Suprapubic skin (tissue), 4 donors: ENCODE data around the gene GRK5. TPM values are rescaled to one million over a fixed set of nuclear protein-coding genes. Genes with fewer than 3 reads are reported as not detected.

Experiments used
- DNase-seq, 2 donors: peaks; one replicate each; pipeline ENCODE4 v3.0.0-alpha.2; 2019; ENCODE audit warnings: low spot score in 2 of 2
- H3K27ac ChIP-seq: fragments of 200-600 bp; sonication (generic); one replicate; pipeline ENCODE4 v1.5.1; 2019
- H3K27me3 ChIP-seq: fragments of 200-600 bp; sonication (generic); one replicate; pipeline ENCODE4 v1.5.1; 2019
- H3K36me3 ChIP-seq: fragments of 200-600 bp; sonication (generic); one replicate; pipeline ENCODE4 v1.5.1; 2019
- H3K4me1 ChIP-seq: fragments of 200-600 bp; sonication (generic); one replicate; pipeline ENCODE4 v1.5.1; 2019
- H3K4me3 ChIP-seq: fragments of 200-600 bp; sonication (generic); one replicate; pipeline ENCODE4 v1.5.1; 2019; ENCODE audit warnings: mild to moderate bottlenecking
- H3K9me3 ChIP-seq: fragments of 200-600 bp; sonication (generic); one replicate; pipeline ENCODE4 v1.5.1; 2019
- EP300 ChIP-seq: sonication (generic); formaldehyde crosslinking; IDR thresholded peaks from one replicate; pipeline ENCODE4 v1.6.1; 2017; ENCODE audit warnings: antibody characterized with exemption
- POLR2A ChIP-seq, 2 donors: fragments of 450-650 bp; IDR thresholded peaks; one replicate each; pipeline ENCODE4 v1.6.1; 2017; ENCODE audit warnings: antibody characterized with exemption in 2 of 2, mild to moderate bottlenecking in 2 of 2, moderate library complexity in 2 of 2
- POLR2AphosphoS5 ChIP-seq, 3 donors: sonication (generic); formaldehyde crosslinking; IDR thresholded peaks; one replicate each; pipeline ENCODE4 v1.6.1; 2017; ENCODE audit warnings: antibody characterized with exemption in 3 of 3
- WGBS: methylation state at CpG from one replicate; pipeline ENCODE4 v1.1.5; 2018; 5-methylcytosine and 5-hydroxymethylcytosine counted together
- total RNA-seq, 4 donors: library from RNA; depleted of rRNA; stranded (reverse); fragments of >200 nt; gene quantifications; one replicate each; pipeline ENCODE4 v1.1.0, GENCODE V29; 2016
- TF ChIP-seq, protein P1 (sequence below), 2 donors: fragments of 200-600 bp in 1 of 2; fragments of 450-650 bp in 1 of 2; sonication (generic) in 1 of 2; IDR thresholded peaks; one replicate each; pipeline ENCODE4 v1.5.1; 2016 to 2019; ENCODE audit warnings: antibody characterized with exemption in 2 of 2, mild to moderate bottlenecking in 1 of 2, moderate library complexity in 1 of 2

The GRK5 gene
- total RNA-seq, 4 donors from 2014 or later, result 4.8 to 9.0 (median 6.7) TPM

DNA sequence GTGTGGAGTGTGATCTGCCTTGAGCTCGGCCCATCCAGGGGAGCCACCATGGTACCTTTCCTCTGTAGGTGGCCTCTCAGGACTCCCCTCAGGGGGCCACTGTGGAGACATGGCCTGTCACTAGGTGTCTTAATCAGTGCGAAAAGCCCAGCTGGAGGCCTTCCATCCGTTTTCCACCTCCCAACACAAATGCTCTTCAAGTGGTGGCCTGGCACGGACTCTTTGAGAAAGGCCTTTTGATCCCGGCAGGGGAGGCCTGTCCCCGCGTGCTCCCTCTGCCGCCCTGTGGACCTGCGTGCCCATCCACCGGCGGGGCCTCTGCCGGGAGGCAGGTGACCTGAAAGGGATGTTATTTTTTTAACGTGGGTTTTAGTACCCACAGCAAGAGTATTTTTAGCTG is 185.6 kb downstream of the GRK5 start:
- no peak overlapping the region for H3K4me3 ChIP-seq
- 89% methylated on average over 13 of the region's 13 CpGs for WGBS
- H3K27me3 ChIP-seq, result no peaks in the 10 kb centered on the region
- H3K4me1 ChIP-seq, result peaks cover 10% of the 10 kb centered on the region
- no peak for DNase-seq
- H3K27ac ChIP-seq, result no peak overlapping the region
- no peaks in the 10 kb centered on the region for H3K9me3 ChIP-seq
- TF ChIP-seq POLR2A (IDR thresholded peaks at IDR 0.05) (no peak), EP300 (no peak), POLR2AphosphoS5 (IDR thresholded peaks at IDR 0.05) (no peak)
- TF ChIP-seq, protein P1, sequence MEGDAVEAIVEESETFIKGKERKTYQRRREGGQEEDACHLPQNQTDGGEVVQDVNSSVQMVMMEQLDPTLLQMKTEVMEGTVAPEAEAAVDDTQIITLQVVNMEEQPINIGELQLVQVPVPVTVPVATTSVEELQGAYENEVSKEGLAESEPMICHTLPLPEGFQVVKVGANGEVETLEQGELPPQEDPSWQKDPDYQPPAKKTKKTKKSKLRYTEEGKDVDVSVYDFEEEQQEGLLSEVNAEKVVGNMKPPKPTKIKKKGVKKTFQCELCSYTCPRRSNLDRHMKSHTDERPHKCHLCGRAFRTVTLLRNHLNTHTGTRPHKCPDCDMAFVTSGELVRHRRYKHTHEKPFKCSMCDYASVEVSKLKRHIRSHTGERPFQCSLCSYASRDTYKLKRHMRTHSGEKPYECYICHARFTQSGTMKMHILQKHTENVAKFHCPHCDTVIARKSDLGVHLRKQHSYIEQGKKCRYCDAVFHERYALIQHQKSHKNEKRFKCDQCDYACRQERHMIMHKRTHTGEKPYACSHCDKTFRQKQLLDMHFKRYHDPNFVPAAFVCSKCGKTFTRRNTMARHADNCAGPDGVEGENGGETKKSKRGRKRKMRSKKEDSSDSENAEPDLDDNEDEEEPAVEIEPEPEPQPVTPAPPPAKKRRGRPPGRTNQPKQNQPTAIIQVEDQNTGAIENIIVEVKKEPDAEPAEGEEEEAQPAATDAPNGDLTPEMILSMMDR (IDR thresholded peaks at IDR 0.05), result no peak
- H3K36me3 ChIP-seq, result no peaks in the 10 kb centered on the region

DNA sequence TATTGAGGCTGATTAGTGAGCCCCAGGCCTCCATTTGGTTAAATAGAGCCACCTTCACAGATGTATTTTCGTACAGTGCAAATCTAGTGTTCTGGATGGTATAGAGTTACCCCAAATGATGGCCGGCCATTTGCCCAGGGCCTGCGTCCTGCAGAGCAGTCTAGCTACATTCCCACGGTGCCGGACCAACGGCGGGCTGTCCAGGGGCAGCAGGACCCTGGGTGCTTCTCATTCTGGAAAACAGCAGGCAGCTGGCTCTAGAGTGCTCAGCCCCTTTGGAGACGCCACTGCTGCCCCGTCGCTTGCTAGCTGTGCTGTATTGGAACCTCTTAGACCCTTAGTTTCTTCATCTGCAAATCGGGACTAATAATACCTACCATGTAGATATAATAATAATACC is 186.1 kb downstream of the GRK5 start:
- H3K27me3 ChIP-seq, result no peaks in the 10 kb centered on the region
- DNase-seq, result no peak
- 100% methylated on average over 4 of the region's 11 CpGs for WGBS
- peaks cover 10% of the 10 kb centered on the region for H3K4me1 ChIP-seq
- no peaks in the 10 kb centered on the region for H3K36me3 ChIP-seq
- no peak for TF ChIP-seq POLR2AphosphoS5 (IDR thresholded peaks at IDR 0.05)
- TF ChIP-seq, protein P1 (IDR thresholded peaks at IDR 0.05), result no peak
- TF ChIP-seq EP300, result no peak
- no peak for TF ChIP-seq POLR2A (IDR thresholded peaks at IDR 0.05)
- no peaks in the 10 kb centered on the region for H3K9me3 ChIP-seq
- no peak overlapping the region for H3K27ac ChIP-seq
- H3K4me3 ChIP-seq, result no peak overlapping the region

DNA sequence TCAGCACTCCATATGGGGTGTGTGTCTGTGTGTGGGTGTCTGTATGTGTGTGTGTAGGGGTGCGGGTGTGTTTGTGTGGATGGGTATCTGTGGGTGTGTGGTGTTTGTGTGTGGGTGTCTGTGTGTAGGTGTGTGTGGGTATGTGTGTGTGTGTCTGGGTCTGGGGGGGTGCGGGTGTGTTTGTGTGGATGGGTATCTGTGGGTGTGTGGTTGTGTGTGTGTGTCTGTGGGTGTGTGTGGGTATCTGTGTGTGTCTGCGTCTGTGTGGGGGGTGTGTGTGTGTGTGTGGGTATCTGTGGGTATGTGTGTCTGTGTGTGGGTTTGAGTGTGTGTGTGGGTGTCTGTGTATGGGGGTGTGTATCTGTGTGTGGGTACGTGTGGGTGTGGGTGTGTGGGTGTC is 186.5 kb downstream of the GRK5 start:
- DNase-seq, result no peak
- Histone ChIP-seq H3K27ac (no peak overlapping the region), H3K4me3 (no peak overlapping the region), H3K36me3 (no peaks in the 10 kb centered on the region), H3K4me1 (peaks cover 10% of the 10 kb centered on the region), H3K27me3 (no peaks in the 10 kb centered on the region), H3K9me3 (no peaks in the 10 kb centered on the region)
- TF ChIP-seq POLR2AphosphoS5 (IDR thresholded peaks at IDR 0.05) (no peak), POLR2A (IDR thresholded peaks at IDR 0.05) (no peak)
- 91% methylated on average over 4 of the region's 4 CpGs for WGBS

DNA sequence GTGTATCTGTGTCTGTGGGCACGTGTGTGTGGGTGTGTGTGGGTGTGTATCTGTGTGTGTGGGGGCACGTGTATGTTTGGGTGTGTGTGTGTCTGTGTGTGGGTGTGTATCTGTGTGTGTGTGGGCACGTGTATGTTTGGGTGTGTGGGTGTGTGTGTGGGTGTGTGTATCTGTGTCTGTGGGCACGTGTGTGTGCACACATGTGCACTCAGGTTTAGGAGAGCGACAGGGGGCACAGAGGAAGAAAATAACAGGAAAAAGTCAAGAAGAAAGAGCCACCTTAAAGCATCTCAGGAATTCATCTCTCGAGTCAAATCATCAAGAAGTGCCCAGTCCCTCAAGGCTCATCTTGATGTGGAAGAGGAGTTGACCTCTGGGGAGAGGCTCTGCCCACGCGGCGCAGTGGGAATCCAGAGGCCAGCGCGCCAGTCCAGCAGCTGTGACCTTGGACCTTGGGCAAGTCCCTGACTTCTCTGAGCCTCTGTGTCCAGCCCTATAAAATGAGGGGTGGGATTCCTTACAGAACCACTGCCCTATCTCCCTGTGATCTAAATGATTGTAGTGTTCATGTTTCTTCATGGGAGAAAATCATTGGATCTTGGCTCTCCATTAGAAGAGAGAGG is 187.4 kb downstream of the GRK5 start:
- peak overlapping the region; percentile 56 for H3K27ac ChIP-seq
- WGBS, result 77% methylated on average over 9 of the region's 11 CpGs
- DNase-seq, result no peak

DNA sequence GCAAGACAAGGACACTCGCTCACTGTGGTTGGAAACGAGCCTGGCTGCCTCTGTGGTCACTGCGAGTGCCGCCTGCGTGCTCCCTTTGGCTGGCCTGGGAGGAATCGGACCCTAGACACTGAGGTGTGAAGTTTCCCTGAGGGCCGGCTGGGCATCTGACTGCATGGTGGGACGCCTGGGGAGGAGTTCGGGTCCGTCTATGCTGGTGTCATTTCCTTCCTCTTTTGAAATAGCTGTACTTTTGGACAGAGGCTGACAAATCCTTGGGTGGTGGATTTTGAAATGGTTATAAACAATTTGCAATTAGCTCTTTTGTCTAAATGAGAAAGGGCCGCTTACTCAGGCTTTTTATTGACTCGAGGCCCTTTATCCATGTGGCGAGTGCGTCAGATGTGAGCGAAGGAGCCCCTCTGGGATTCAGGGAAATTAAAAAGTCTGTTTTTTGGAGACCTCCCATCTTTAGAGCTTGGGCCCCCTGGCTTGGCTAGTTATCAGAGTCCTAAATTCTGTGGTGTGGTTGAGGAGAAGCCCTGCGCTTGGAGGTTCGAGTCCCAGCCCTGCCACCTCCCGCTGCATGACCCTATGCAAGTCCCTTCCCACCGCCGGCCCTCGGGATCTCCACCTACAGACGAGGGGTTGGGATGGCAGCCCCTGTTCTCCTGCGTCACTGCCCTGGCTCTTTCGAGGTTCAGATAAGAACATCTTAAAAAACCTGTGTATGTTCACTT is 188.1 kb downstream of the GRK5 start:
- Histone ChIP-seq H3K9me3 (no peaks in the 10 kb centered on the region), H3K27me3 (no peaks in the 10 kb centered on the region), H3K36me3 (no peaks in the 10 kb centered on the region), H3K4me1 (peaks cover 10% of the 10 kb centered on the region), H3K4me3 (no peak overlapping the region), H3K27ac (peak overlapping the region; percentile 56)
- no peak for DNase-seq
- no peak for TF ChIP-seq POLR2AphosphoS5 (IDR thresholded peaks at IDR 0.05)
- no peak for TF ChIP-seq EP300
- no peak for TF ChIP-seq POLR2A (IDR thresholded peaks at IDR 0.05)
- TF ChIP-seq, protein P1 (IDR thresholded peaks at IDR 0.05), result no peak
- WGBS, result 78% methylated on average over 24 of the region's 24 CpGs

More for the DNA sequence above, 187.4 kb downstream of the GRK5 start:
- TF ChIP-seq POLR2A (IDR thresholded peaks at IDR 0.05), result no peak
- no peak for TF ChIP-seq POLR2AphosphoS5 (IDR thresholded peaks at IDR 0.05)
- TF ChIP-seq, protein P1 (IDR thresholded peaks at IDR 0.05), result no peak
- TF ChIP-seq EP300, result no peak
- Histone ChIP-seq H3K27me3 (no peaks in the 10 kb centered on the region), H3K36me3 (no peaks in the 10 kb centered on the region), H3K4me3 (no peak overlapping the region), H3K9me3 (no peaks in the 10 kb centered on the region), H3K4me1 (peaks cover 10% of the 10 kb centered on the region)
